Aorta (tissue), 5 donors: ENCODE data around the gene SULF2. TPM values are rescaled to one million over a fixed set of nuclear protein-coding genes. Genes with fewer than 3 reads are reported as not detected.
A peak's percentile ranks its signal among the peaks of the same experiment; 100 is the strongest.
"Not testable (repeated sequence)": the region's sequence is repeated elsewhere in the genome, so short reads cannot be mapped to it uniquely, and the experiment has no call there.

Experiments used
- ATAC-seq: fragments of 200-7000 bp; cut with Tn5 transposase; one replicate; pipeline ENCODE4 v1.9.1; 2022; ENCODE audit warnings: moderate library complexity; ENCODE audit not compliant: low FRiP score
- DNase-seq, 2 donors: peaks; one replicate each; pipeline ENCODE4 v3.0.0-alpha.2; 2020
- H3K27ac ChIP-seq, 2 donors: one replicate each; pipeline ENCODE4 v1.5.1; 2013; ENCODE audit warnings: low read length in 2 of 2, mild to moderate bottlenecking in 2 of 2, moderate library complexity in 2 of 2, control low read depth in 1 of 2, inconsistent platforms in 1 of 2, low read depth in 1 of 2
- H3K27me3 ChIP-seq, 2 donors: one replicate each; pipeline ENCODE4 v1.6.1; 2013; ENCODE audit warnings: control low read depth in 1 of 2, low read length in 1 of 2, mild to moderate bottlenecking in 1 of 2, moderate library complexity in 1 of 2; ENCODE audit not compliant: insufficient read depth in 2 of 2, control insufficient read depth in 1 of 2
- H3K36me3 ChIP-seq, 2 donors: one replicate each; pipeline ENCODE4 v1.6.1; 2013; ENCODE audit warnings: control low read depth in 1 of 2, low read length in 1 of 2, mild to moderate bottlenecking in 1 of 2; ENCODE audit not compliant: insufficient read depth in 2 of 2, control insufficient read depth in 1 of 2
- H3K4me1 ChIP-seq, 2 donors: one replicate each; pipeline ENCODE4 v1.6.1; 2013; ENCODE audit warnings: low read length in 2 of 2, control low read depth in 1 of 2, mild to moderate bottlenecking in 1 of 2, moderate library complexity in 1 of 2; ENCODE audit not compliant: insufficient read depth in 2 of 2, control insufficient read depth in 1 of 2
- H3K4me3 ChIP-seq, 2 donors: one replicate each; pipeline ENCODE4 v1.5.1; 2013; ENCODE audit warnings: low read length in 2 of 2, control low read depth in 1 of 2, mild to moderate bottlenecking in 1 of 2
- H3K9me3 ChIP-seq: one replicate; pipeline ENCODE4 v1.6.1; 2013; ENCODE audit warnings: mild to moderate bottlenecking, low read length; ENCODE audit not compliant: control insufficient read depth
- WGBS, 2 donors: extraction: QIAGEN DNeasy Blood & Tissue Kit; methylation state at CpG; one replicate each; pipeline ENCODE4 v1.1.7; 2013; 5-methylcytosine and 5-hydroxymethylcytosine counted together
- intact Hi-C, 2 donors: fragments of 100-400 bp; cut with DNase I; formaldehyde crosslinking; loops; one replicate each; pipeline versions ENCODE4 v1.14.2 to v1.15.0; 2022
- long read RNA-seq, 2 donors: library from polyadenylated mRNA; unstranded; transcript quantifications; one replicate each; pipeline ENCODE4 v2.0.0, GENCODE V29; 2020 to 2021
- polyA plus RNA-seq, 2 donors: library from polyadenylated mRNA; stranded (reverse); fragments of 200-250 nt; gene quantifications; one replicate each; pipeline ENCODE4 v1.2.3, GENCODE V29; 2013
- total RNA-seq, 2 donors: library from RNA; stranded (reverse); fragmentation: NEBNext Ultra II Directional; extraction: Animal tissue kit (Norgen Biotek cat#: 25700); gene quantifications; one replicate each; pipeline ENCODE4 v1.2.1, GENCODE V29; 2021
- donor health status: healthy with polysubstance abuse.
- donor health status: Bipolar disorder and iron deficiency.
- donor health status: DM: no; HTN: no; CAD: no.
- donor health status: DM: no; HTN: no; CAD: no.
- donor health status: DM: yes; HTN: yes; CAD: no.

The SULF2 gene
- total RNA-seq (100 to 1,000 TPM in 1 of 2 donors, 10 to 100 TPM in 1; 85.8 to 145 TPM), polyA plus RNA-seq (10 to 100 TPM; 17.7 to 43.5 TPM)
- long read RNA-seq, donor 1, full-length matches to known transcripts: 4 of 83 reads
- long read RNA-seq, donor 1, partial matches to known transcripts: 54 of 83 reads
- long read RNA-seq, donor 1, other reads (novel, unspliced or antisense): 25 of 83 reads
- long read RNA-seq, donor 2, full-length matches to known transcripts: 11 of 155 reads
- long read RNA-seq, donor 2, partial matches to known transcripts: 110 of 155 reads
- long read RNA-seq, donor 2, other reads (novel, unspliced or antisense): 34 of 155 reads

- no peaks in the 10 kb centered on the region for H3K4me1 ChIP-seq
- 1% methylated on average over 35 to 82 of the region's 82 CpGs for WGBS, 2 donors
- DNase-seq (peak; percentile 64 to 87), ATAC-seq (no peak)
- no peaks in the 10 kb centered on the region for H3K36me3 ChIP-seq
- H3K4me3 ChIP-seq: peak within 1 kb of the TSS; percentile 51 to 88
- H3K27ac ChIP-seq: peak within 1 kb of the TSS; percentile 14 to 36
- H3K27me3 ChIP-seq: no peaks in the 10 kb centered on the region
- no peaks in the 10 kb centered on the region for H3K9me3 ChIP-seq
- intact Hi-C loops: loop anchor here (5.0 to 10.0 kb wide), 4 partner anchors 123 to 837 kb away; no protein-coding TSS in a partner anchor
Measured at GRCh38 chr20:47785311-47785853, at the start of gene SULF2. SULF2 (minus strand) TSS chr20:47785481; CDS start chr20:47757363, 28,118 bp downstream.

DNA sequence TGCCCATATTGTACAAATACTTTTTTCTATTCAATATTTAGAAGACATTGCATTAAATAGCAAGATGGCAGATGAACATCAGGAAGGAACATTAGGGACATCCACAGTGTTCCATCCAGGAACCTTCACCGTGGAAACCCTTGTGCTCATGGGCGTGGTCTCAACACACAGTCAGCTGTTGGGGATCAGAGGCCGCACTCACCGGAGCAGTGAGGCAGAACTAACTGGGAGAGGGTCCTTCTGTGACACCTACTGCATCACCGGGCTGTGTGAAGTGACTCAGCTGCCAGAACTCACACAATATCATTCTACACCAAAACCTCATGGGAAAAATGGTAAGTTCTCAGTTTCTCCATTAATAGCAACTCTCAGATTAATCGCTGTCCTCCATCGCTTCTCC is 46.4 kb upstream of the SULF2 start:
- not testable (repeated sequence) for H3K27ac ChIP-seq, H3K36me3 ChIP-seq, H3K4me1 ChIP-seq, H3K9me3 ChIP-seq, DNase-seq, ATAC-seq, H3K27me3 ChIP-seq, H3K4me3 ChIP-seq
- intact Hi-C loops: loop anchor here in 1 of 2 donors (10.0 kb wide), 1 partner anchor 63 kb away; no protein-coding TSS in a partner anchor
- no CpG with 5 or more reads among the region's 7 CpGs for WGBS, 2 donors

- H3K4me1 ChIP-seq, H3K36me3 ChIP-seq, intact Hi-C loops, H3K4me3 ChIP-seq, H3K27ac ChIP-seq, ATAC-seq, H3K9me3 ChIP-seq, DNase-seq, H3K27me3 ChIP-seq: not testable (repeated sequence)
- 88 to 89% methylated on average over 8 of the region's 8 CpGs for WGBS, 2 donors
Measured at GRCh38 chr20:47826716-47827115, 41.4 kb upstream of the SULF2 start.

GRCh38 chr20:47826006-47826405 is 40.7 kb upstream of the SULF2 start:
- H3K9me3 ChIP-seq, H3K27me3 ChIP-seq, H3K4me3 ChIP-seq, H3K27ac ChIP-seq, intact Hi-C loops, ATAC-seq, H3K36me3 ChIP-seq, H3K4me1 ChIP-seq: not testable (repeated sequence)
- peak in 1 of 2 donors; percentile 25 for DNase-seq
- WGBS, 2 donors: 77 to 83% methylated on average over 17 to 18 of the region's 18 CpGs

- no peak for ATAC-seq
- H3K36me3 ChIP-seq: no peaks in the 10 kb centered on the region
- 93 to 94% methylated on average over 12 of the region's 12 CpGs for WGBS, 2 donors
- no peaks in the 10 kb centered on the region for H3K27me3 ChIP-seq
- intact Hi-C loops: no loop called here
- no peak for DNase-seq
- no peaks in the 10 kb centered on the region for H3K9me3 ChIP-seq
- no peak overlapping the region for H3K4me3 ChIP-seq
- H3K4me1 ChIP-seq: no peaks in the 10 kb centered on the region
- H3K27ac ChIP-seq: no peak overlapping the region
Measured at GRCh38 chr20:47825011-47825762, 39.9 kb upstream of the SULF2 start.

DNA sequence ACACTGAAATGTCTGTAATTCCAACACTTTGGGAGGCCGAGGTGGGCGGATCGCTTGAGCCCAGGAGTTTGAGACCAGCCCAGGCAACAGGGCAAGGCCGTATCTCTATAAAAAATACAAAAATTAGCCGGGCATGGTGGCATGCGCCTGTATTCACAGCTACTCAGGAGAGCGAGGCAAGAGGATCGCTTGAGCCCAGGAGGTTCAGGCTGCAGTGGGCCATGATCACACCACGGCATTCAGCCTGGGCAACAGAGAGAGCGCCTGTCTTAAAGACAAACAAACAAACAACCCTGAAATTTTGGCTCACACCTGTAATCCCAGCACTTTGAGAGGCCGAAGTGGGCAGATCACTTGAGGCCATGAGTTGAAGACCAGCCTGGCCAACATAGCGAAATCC is 38.7 kb upstream of the SULF2 start:
- H3K4me1 ChIP-seq, H3K9me3 ChIP-seq, H3K36me3 ChIP-seq, intact Hi-C loops, H3K4me3 ChIP-seq, H3K27me3 ChIP-seq, H3K27ac ChIP-seq, ATAC-seq: not testable (repeated sequence)
- 96 to 97% methylated on average over 12 of the region's 12 CpGs for WGBS, 2 donors
- peak in 1 of 2 donors; percentile 3 for DNase-seq

GRCh38 chr20:47821481-47822100 is 36.3 kb upstream of the SULF2 start:
- Histone ChIP-seq H3K4me1 (no peaks in the 10 kb centered on the region), H3K36me3 (no peaks in the 10 kb centered on the region), H3K27me3 (no peaks in the 10 kb centered on the region), H3K27ac (no peak overlapping the region), H3K9me3 (no peaks in the 10 kb centered on the region), H3K4me3 (no peak overlapping the region)
- intact Hi-C loops: no loop called here
- WGBS, 2 donors: 45 to 61% methylated on average over 13 of the region's 13 CpGs
- ATAC-seq: no peak
- DNase-seq: no peak

DNA sequence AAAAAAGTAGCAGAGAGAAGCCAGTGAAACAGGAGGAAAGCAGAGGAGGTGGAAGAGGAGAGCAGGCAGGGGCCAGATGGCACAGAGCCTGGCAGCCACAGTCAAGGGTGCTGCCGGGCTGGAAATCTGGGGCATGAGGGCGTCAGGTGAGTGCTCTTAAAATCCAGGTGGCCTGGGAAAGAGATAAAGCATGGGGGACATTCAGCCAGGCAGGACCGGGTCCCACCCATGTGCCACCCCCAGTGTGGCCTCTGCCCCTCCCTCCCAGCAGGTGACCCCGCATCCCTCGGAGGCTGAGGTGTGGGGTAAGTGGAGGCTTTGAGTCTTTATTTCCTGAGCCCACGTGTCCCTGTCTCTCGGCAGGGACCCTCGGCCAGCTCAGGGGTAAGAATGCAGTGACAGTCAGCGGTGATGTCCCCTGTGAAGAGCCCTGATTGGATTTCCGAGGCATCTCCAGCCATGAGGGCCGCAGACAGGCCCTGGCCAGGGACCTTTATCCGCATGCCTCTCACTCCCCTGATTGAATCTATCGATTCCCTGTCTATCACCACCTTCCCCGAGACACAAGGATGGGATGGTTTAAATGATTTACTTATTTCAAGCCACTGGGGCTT is 33.8 kb upstream of the SULF2 start:
- 80 to 86% methylated on average over 14 of the region's 14 CpGs for WGBS, 2 donors
- intact Hi-C loops: no loop called here
- no peak for ATAC-seq
- Histone ChIP-seq H3K27ac (no peak overlapping the region), H3K4me3 (no peak overlapping the region), H3K9me3 (peaks cover 4% of the 10 kb centered on the region), H3K36me3 (no peaks in the 10 kb centered on the region), H3K27me3 (no peaks in the 10 kb centered on the region), H3K4me1 (no peaks in the 10 kb centered on the region)
- DNase-seq: no peak
